Right cardiac atrium (tissue), 5 donors: ENCODE data around the gene LRRC41. TPM values are rescaled to one million over a fixed set of nuclear protein-coding genes. Genes with fewer than 3 reads are reported as not detected.
A peak's percentile ranks its signal among the peaks of the same experiment; 100 is the strongest.

ENCODE experiments used
- ATAC-seq, 2 donors: fragments of 200-7000 bp; cut with Tn5 transposase; one replicate each; pipeline versions ENCODE4 v1.8.0 to v1.9.1; 2020; ENCODE audit warnings: moderate library complexity in 2 of 2, mild to moderate bottlenecking in 1 of 2
- DNase-seq, 3 donors: peaks; one replicate each; pipeline ENCODE4 v3.0.0-alpha.2; 2020
- H3K27ac ChIP-seq: one replicate; pipeline ENCODE4 v1.5.1; 2013; ENCODE audit warnings: mild to moderate bottlenecking, low read length, control low read depth, moderate library complexity
- H3K27me3 ChIP-seq: one replicate; pipeline ENCODE4 v1.6.1; 2013; ENCODE audit not compliant: control insufficient read depth, insufficient read depth
- H3K4me1 ChIP-seq: one replicate; pipeline ENCODE4 v1.6.1; 2013; ENCODE audit warnings: low read length; ENCODE audit not compliant: control insufficient read depth, insufficient read depth
- H3K4me3 ChIP-seq: one replicate; pipeline ENCODE4 v1.5.1; 2013; ENCODE audit warnings: low read length, control low read depth
- H3K9me3 ChIP-seq: one replicate; pipeline ENCODE4 v1.6.1; 2013; ENCODE audit warnings: low read length; ENCODE audit not compliant: control insufficient read depth
- WGBS: extraction: QIAGEN DNeasy Blood & Tissue Kit; methylation state at CpG from one replicate; pipeline ENCODE4 v1.1.7; 2013; 5-methylcytosine and 5-hydroxymethylcytosine counted together
- intact Hi-C, 4 donors: fragments of 100-400 bp; cut with DNase I; formaldehyde crosslinking; loops; one replicate each; pipeline versions ENCODE4 v1.11.0 to v1.14.0; 2022 to 2023
- polyA plus RNA-seq: library from polyadenylated mRNA; stranded (reverse); fragments of 200-250 nt; gene quantifications from one replicate; pipeline ENCODE4 v1.2.3, GENCODE V29; 2013
- total RNA-seq, 4 donors: library from RNA; stranded (reverse); fragmentation: NEBNext Ultra II Directional; extraction: Animal tissue kit (Norgen Biotek cat#: 25700); gene quantifications; one replicate each; pipeline ENCODE4 v1.2.1, GENCODE V29; 2021
- donor health status: healthy with polysubstance abuse.
- donor health status: DM: no; HTN: yes; CAD: no.
- donor health status: DM: no; HTN: no; CAD: no.
- donor health status: DM: no; HTN: yes; CAD: no; lungs with severe emphysema.
- donor health status: DM: yes; HTN: yes; CAD: no.

LRRC41 gene
- total and polyA plus RNA-seq, 5 donors = 27.1 to 46.3 (median 39.8) TPM

- Histone ChIP-seq H3K4me3 (peak overlapping the region; percentile 72), H3K27ac (peak overlapping the region; percentile 84), H3K4me1 (peaks cover 15% of the 10 kb centered on the region), H3K9me3 (no peaks in the 10 kb centered on the region), H3K27me3 (no peaks in the 10 kb centered on the region)
- intact Hi-C loops = loop anchor here in 1 of 4 donors (5.0 kb wide), 1 partner anchor 40 kb away; the partner anchor contains the start of gene NSUN4
- DNase-seq = peak; percentile 62 to 85 (median 83)
- WGBS = under 1% methylated on average over 79 of the region's 79 CpGs
- ATAC-seq = peak; percentile 25 to 43
Observed at GRCh38 chr1:46301808-46302640, 1.4 kb downstream of the LRRC41 start.

GRCh38 chr1:46301406-46301807, 2.0 kb downstream of the LRRC41 start:
- DNase-seq (peak in 1 of 3 donors; percentile 47), ATAC-seq (no peak)
- peak overlapping the region; percentile 84 for H3K27ac ChIP-seq
- 6% methylated on average over 17 of the region's 17 CpGs for whole genome bisulfite sequencing
- peak overlapping the region; percentile 72 for H3K4me3 ChIP-seq
- no peaks in the 10 kb centered on the region for H3K9me3 ChIP-seq
- intact Hi-C loops = loop anchor here in 1 of 4 donors (5.0 kb wide), 1 partner anchor 41 kb away; the partner anchor contains the start of gene NSUN4
- H3K27me3 ChIP-seq = no peaks in the 10 kb centered on the region
- H3K4me1 ChIP-seq = peaks cover 15% of the 10 kb centered on the region

- WGBS = 19% methylated on average over 6 of the region's 6 CpGs
- ATAC-seq = no peak
- Histone ChIP-seq H3K27me3 (no peaks in the 10 kb centered on the region), H3K4me3 (peak overlapping the region; percentile 72), H3K4me1 (peaks cover 15% of the 10 kb centered on the region), H3K27ac (peak overlapping the region; percentile 84), H3K9me3 (no peaks in the 10 kb centered on the region)
- DNase-seq = peak in 1 of 3 donors; percentile 53
- intact Hi-C loops = loop anchor here in 1 of 4 donors (5.0 kb wide), 1 partner anchor 41 kb away; the partner anchor contains the start of gene NSUN4
Observed at GRCh38 chr1:46300673-46301405, 2.6 kb downstream of the LRRC41 start.

- DNase-seq (no peak), ATAC-seq (no peak)
- Histone ChIP-seq H3K9me3 (no peaks in the 10 kb centered on the region), H3K4me1 (peaks cover 11% of the 10 kb centered on the region), H3K27me3 (no peaks in the 10 kb centered on the region), H3K27ac (peak overlapping the region; percentile 43), H3K4me3 (no peak overlapping the region)
- intact Hi-C loops = no loop called here
Observed at GRCh38 chr1:46298387-46298786, 5.0 kb downstream of the LRRC41 start.

- intact Hi-C loops = no loop called here
- 97% methylated on average over 2 of the region's 2 CpGs for WGBS
- DNase-seq (no peak), ATAC-seq (no peak)
- H3K4me1 ChIP-seq = peaks cover 6% of the 10 kb centered on the region
- H3K27me3 ChIP-seq = no peaks in the 10 kb centered on the region
- no peaks in the 10 kb centered on the region for H3K9me3 ChIP-seq
- no peak overlapping the region for H3K4me3 ChIP-seq
- no peak overlapping the region for H3K27ac ChIP-seq
Observed at GRCh38 chr1:46295306-46295705, 8.1 kb downstream of the LRRC41 start.

- H3K27me3 ChIP-seq = no peaks in the 10 kb centered on the region
- no peak for ATAC-seq
- WGBS = 93% methylated on average over 4 of the region's 4 CpGs
Observed at GRCh38 chr1:46289976-46290375, 13.4 kb downstream of the LRRC41 start.

GRCh38 chr1:46289134-46289494, 14.3 kb downstream of the LRRC41 start:
- Histone ChIP-seq H3K4me1 (peaks cover 3% of the 10 kb centered on the region), H3K27me3 (no peaks in the 10 kb centered on the region), H3K9me3 (no peaks in the 10 kb centered on the region), H3K27ac (no peak overlapping the region), H3K4me3 (no peak overlapping the region)
- no peak for DNase-seq
- 98% methylated on average over 5 of the region's 5 CpGs for WGBS
- intact Hi-C loops = no loop called here
- ATAC-seq = no peak

More at GRCh38 chr1:46289976-46290375, 13.4 kb downstream of the LRRC41 start:
- intact Hi-C loops = no loop called here
- H3K9me3 ChIP-seq = no peaks in the 10 kb centered on the region
- DNase-seq = no peak
- no peaks in the 10 kb centered on the region for H3K4me1 ChIP-seq
- H3K4me3 ChIP-seq = no peak overlapping the region
- no peak overlapping the region for H3K27ac ChIP-seq

GRCh38 chr1:46288485-46289133, 14.8 kb downstream of the LRRC41 start:
- H3K27me3 ChIP-seq = no peaks in the 10 kb centered on the region
- intact Hi-C loops = no loop called here
- H3K9me3 ChIP-seq = no peaks in the 10 kb centered on the region
- ATAC-seq = no peak
- WGBS = 78% methylated on average over 1 of the region's 1 CpG
- H3K4me1 ChIP-seq = peaks cover 3% of the 10 kb centered on the region
- H3K4me3 ChIP-seq = no peak overlapping the region
- H3K27ac ChIP-seq = no peak overlapping the region
- no peak for DNase-seq

GRCh38 chr1:46285730-46286477, 17.5 kb downstream of the LRRC41 start:
- ATAC-seq (peak in 1 of 2 donors; percentile 48), DNase-seq (peak in 1 of 3 donors; percentile 52)
- no peaks in the 10 kb centered on the region for H3K9me3 ChIP-seq
- WGBS = 83% methylated on average over 27 of the region's 27 CpGs
- no peak overlapping the region for H3K4me3 ChIP-seq
- no peak overlapping the region for H3K27ac ChIP-seq
- H3K27me3 ChIP-seq = no peaks in the 10 kb centered on the region
- intact Hi-C loops = no loop called here
- peaks cover 3% of the 10 kb centered on the region for H3K4me1 ChIP-seq
